ENCODE measurements around the gene SPRED2. TPM values are rescaled to one million over a fixed set of nuclear protein-coding genes. Genes with fewer than 3 reads are reported as not detected.
A peak's percentile ranks its signal among the peaks of the same experiment; 100 is the strongest.

SPRED2 gene
- total RNA-seq, 4 donors from 2014 or later: 15.6 to 63.0 (median 44.8) TPM

DNA sequence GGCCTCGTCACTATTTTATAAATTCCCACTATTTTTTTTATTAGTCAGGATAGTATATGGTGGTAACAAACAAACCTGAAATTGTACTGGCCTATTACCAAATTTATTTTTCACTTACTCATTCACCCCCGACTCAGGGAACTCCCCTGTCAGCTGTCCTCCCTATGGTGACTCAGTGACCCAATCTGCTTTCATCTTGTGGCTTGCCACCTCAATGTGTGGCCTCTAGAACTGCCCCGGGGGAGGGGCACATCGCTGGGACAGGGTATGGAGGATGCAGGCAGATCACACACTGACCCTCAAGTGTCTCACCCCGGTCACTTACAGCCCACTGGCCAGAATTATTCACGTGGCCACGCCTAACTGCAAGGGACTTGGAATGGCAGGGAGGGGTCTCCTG, 133.2 kb downstream of the SPRED2 start:
- H3K9me3 ChIP-seq: no peaks in the 10 kb centered on the region
- intact Hi-C loops (cut with DNase I; ENCODE audit: low total_unique reads): no loop called here

DNA sequence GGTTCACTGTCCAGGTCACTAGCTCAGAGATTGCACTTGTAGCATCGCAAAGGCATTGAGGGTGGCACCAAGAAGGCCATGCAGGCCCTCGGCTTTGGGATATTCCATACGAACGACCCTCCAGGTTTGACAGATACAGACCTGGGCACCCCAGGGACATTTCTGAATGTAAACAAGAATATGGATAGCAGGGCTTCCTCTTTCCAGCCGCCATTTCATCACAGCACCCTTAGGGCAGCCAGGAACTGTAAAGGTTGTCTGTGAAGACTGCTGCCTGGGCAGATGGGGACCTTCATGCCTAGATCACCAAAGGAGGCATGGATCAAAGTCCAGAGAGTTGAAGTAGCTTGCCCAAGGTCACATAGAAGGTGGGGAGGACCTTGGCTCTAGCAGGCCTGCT, 134.3 kb downstream of the SPRED2 start:
- peaks cover 10 to 11% of the 10 kb centered on the region in 2 donors for H3K4me1 ChIP-seq
- H3K36me3 ChIP-seq: no peaks in the 10 kb centered on the region
- DNase-seq: no peak
- intact Hi-C loops (cut with DNase I; ENCODE audit: low total_unique reads): no loop called here
- no peak for TF ChIP-seq POLR2A (IDR thresholded peaks at IDR 0.05)
- TF ChIP-seq, protein P1, sequence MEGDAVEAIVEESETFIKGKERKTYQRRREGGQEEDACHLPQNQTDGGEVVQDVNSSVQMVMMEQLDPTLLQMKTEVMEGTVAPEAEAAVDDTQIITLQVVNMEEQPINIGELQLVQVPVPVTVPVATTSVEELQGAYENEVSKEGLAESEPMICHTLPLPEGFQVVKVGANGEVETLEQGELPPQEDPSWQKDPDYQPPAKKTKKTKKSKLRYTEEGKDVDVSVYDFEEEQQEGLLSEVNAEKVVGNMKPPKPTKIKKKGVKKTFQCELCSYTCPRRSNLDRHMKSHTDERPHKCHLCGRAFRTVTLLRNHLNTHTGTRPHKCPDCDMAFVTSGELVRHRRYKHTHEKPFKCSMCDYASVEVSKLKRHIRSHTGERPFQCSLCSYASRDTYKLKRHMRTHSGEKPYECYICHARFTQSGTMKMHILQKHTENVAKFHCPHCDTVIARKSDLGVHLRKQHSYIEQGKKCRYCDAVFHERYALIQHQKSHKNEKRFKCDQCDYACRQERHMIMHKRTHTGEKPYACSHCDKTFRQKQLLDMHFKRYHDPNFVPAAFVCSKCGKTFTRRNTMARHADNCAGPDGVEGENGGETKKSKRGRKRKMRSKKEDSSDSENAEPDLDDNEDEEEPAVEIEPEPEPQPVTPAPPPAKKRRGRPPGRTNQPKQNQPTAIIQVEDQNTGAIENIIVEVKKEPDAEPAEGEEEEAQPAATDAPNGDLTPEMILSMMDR (IDR thresholded peaks at IDR 0.05): no peak
- no peaks in the 10 kb centered on the region for H3K9me3 ChIP-seq
- no peak overlapping the region for H3K4me3 ChIP-seq
- no peak overlapping the region for H3K27ac ChIP-seq
- H3K27me3 ChIP-seq: no peaks in the 10 kb centered on the region

More for the DNA sequence above, 133.2 kb downstream of the SPRED2 start:
- TF ChIP-seq, protein P1 (IDR thresholded peaks at IDR 0.05): no peak
- no peak for TF ChIP-seq POLR2A (IDR thresholded peaks at IDR 0.05)
- H3K4me3 ChIP-seq: no peak overlapping the region
- peak overlapping the region; percentile 64 to 69 for H3K27ac ChIP-seq
- no peak for DNase-seq
- peaks cover 6 to 11% of the 10 kb centered on the region in 2 donors for H3K4me1 ChIP-seq
- no peaks in the 10 kb centered on the region for H3K27me3 ChIP-seq
- no peaks in the 10 kb centered on the region for H3K36me3 ChIP-seq

DNA sequence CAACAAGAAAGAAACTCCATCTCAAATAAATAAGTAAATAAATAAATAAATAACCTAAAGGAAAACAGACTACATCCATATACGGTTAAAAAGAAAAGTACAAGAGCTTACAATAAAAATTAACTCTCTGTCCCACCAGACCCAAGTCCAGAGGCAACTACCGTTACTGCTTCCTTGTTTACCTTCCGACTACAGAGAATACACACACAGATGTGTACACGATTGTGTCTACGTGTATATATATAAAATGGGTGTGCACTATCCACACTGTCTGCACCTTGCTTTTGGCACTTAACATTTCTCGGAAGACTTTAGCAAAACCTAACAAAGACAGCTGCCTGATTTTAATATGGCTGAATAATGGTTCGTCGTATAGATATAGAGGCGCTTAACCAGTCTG, 134.9 kb downstream of the SPRED2 start:
- H3K4me3 ChIP-seq: no peak overlapping the region
- peaks cover 11 to 12% of the 10 kb centered on the region in 2 donors for H3K4me1 ChIP-seq
- H3K9me3 ChIP-seq: no peaks in the 10 kb centered on the region
- no peak for DNase-seq
- H3K27me3 ChIP-seq: no peaks in the 10 kb centered on the region
- intact Hi-C loops (cut with DNase I; ENCODE audit: low total_unique reads): no loop called here
- TF ChIP-seq, protein P1 (IDR thresholded peaks at IDR 0.05): no peak
- TF ChIP-seq POLR2A (IDR thresholded peaks at IDR 0.05): no peak
- no peaks in the 10 kb centered on the region for H3K36me3 ChIP-seq
- H3K27ac ChIP-seq: no peak overlapping the region

DNA sequence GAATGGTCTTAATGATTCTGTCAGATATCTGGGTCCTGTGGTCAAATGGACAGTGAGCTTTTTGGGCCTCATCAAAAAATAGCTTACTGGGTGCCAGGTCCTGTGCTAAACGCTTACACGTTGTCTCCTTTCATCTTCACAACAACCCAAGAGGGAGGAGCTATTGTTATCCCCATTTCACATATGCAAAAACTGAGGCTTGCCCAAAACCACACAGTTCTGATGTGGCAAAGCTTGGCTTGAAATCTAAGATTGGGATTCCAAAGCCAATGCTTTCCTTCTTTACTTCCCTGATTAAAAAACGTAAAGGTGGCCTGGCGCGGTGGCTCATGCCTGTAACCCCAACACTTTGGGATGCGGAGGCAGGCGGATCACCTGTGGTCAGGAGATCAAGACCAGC, 135.4 kb downstream of the SPRED2 start:
- peaks cover 5 to 12% of the 10 kb centered on the region in 2 donors for H3K4me1 ChIP-seq
- no peaks in the 10 kb centered on the region for H3K36me3 ChIP-seq
- intact Hi-C loops (cut with DNase I; ENCODE audit: low total_unique reads): no loop called here
- H3K27ac ChIP-seq: no peak overlapping the region
- H3K27me3 ChIP-seq: no peaks in the 10 kb centered on the region
- no peak overlapping the region for H3K4me3 ChIP-seq
- no peaks in the 10 kb centered on the region for H3K9me3 ChIP-seq
- no peak for DNase-seq
- TF ChIP-seq, protein P1 (IDR thresholded peaks at IDR 0.05): no peak
- no peak for TF ChIP-seq POLR2A (IDR thresholded peaks at IDR 0.05)

DNA sequence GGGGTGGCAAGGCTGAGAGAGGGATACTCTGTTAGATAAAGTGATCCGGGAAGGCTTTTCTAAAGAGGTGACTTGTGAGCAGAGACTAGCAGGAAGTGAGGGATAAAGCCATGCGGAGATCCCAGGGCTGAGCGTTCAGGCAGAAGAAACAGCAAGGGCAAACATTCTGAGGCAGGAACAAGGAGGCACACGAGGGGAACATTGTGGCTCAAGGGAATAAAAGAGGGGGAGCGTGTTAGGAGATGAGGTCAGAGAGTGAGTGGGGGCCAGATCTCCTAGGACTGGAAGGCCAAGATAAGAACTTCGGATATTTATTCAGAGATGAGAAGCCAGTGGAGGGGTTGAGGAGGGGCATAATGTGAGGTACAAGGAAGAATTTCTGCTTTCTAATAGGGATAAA, 137.7 kb downstream of the SPRED2 start:
- DNase-seq: no peak

More for the DNA sequence above, 137.7 kb downstream of the SPRED2 start:
- no peak for TF ChIP-seq POLR2A (IDR thresholded peaks at IDR 0.05)
- TF ChIP-seq, protein P1 (IDR thresholded peaks at IDR 0.05): no peak
- Histone ChIP-seq H3K4me1 (peaks cover 0 to 7% of the 10 kb centered on the region in 2 donors), H3K27ac (no peak overlapping the region), H3K27me3 (no peaks in the 10 kb centered on the region), H3K9me3 (no peaks in the 10 kb centered on the region), H3K36me3 (no peaks in the 10 kb centered on the region), H3K4me3 (no peak overlapping the region)
- intact Hi-C loops (cut with DNase I; ENCODE audit: low total_unique reads): no loop called here

Data from uterus (tissue), 4 donors.